Gastroesophageal sphincter (tissue), 3 donors: ENCODE measurements around the gene ENPP7.

Source experiments
- POLR2A ChIP-seq, 2 donors: fragments of 450-650 bp; IDR thresholded peaks; one replicate each; pipeline ENCODE4 v1.6.1; 2017; ENCODE audit warnings: antibody characterized with exemption in 2 of 2, mild to moderate bottlenecking in 2 of 2, moderate library complexity in 1 of 2
- POLR2AphosphoS5 ChIP-seq: sonication (generic); formaldehyde crosslinking; IDR thresholded peaks from one replicate; pipeline ENCODE4 v1.6.1; 2017; ENCODE audit warnings: antibody characterized with exemption
- TF ChIP-seq, protein P1 (sequence below), 4 experiments: fragments of 200-600 bp in 2 of 4; fragments of 450-650 bp in 2 of 4; sonication (generic) in 1 of 4; IDR thresholded peaks; one replicate each; pipeline ENCODE4 v1.5.1; 2017 to 2019; ENCODE audit warnings: antibody characterized with exemption in 4 of 4, mild to moderate bottlenecking in 2 of 4, moderate library complexity in 2 of 4

DNA sequence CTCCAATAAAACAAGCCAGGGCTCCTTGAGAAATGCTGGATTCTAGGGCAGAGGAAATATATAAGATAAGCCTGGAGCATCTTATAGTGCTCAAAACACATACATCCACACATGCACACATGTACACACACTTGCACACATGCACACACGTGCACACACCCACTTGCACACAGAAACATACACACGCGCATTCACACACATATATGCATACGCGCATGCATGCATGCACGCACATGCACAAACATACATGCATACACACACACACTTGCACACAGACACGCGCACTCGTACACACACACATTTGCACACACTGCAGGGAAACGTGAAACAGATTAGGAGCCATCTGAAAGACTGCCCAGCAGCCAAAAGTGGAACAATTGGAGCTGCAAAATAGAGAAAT, 8.0 kb upstream of the ENPP7 start:
- TF ChIP-seq, protein P1, sequence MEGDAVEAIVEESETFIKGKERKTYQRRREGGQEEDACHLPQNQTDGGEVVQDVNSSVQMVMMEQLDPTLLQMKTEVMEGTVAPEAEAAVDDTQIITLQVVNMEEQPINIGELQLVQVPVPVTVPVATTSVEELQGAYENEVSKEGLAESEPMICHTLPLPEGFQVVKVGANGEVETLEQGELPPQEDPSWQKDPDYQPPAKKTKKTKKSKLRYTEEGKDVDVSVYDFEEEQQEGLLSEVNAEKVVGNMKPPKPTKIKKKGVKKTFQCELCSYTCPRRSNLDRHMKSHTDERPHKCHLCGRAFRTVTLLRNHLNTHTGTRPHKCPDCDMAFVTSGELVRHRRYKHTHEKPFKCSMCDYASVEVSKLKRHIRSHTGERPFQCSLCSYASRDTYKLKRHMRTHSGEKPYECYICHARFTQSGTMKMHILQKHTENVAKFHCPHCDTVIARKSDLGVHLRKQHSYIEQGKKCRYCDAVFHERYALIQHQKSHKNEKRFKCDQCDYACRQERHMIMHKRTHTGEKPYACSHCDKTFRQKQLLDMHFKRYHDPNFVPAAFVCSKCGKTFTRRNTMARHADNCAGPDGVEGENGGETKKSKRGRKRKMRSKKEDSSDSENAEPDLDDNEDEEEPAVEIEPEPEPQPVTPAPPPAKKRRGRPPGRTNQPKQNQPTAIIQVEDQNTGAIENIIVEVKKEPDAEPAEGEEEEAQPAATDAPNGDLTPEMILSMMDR (IDR thresholded peaks at IDR 0.05): no peak
- TF ChIP-seq POLR2AphosphoS5 (no peak), POLR2A (IDR thresholded peaks at IDR 0.05) (no peak)
